Osteocyte (in vitro differentiated cells): ENCODE results near the gene LAMC2. TPM values are rescaled to one million over a fixed set of nuclear protein-coding genes. Genes with fewer than 3 reads are reported as not detected.
A peak's percentile ranks its signal among the peaks of the same experiment; 100 is the strongest.

Experiments used
- DNase-seq: peaks from one replicate; pipeline ENCODE4 v3.0.0; 2021; ENCODE audit warnings: mixed read lengths; ENCODE audit not compliant: unreplicated experiment; ENCODE audit errors: extremely low spot score
- H3K27ac Mint-ChIP-seq: one replicate; pipeline ENCODE4 v1.8.0; 2021; ENCODE audit warnings: mild to moderate bottlenecking, mixed read lengths; ENCODE audit not compliant: unreplicated experiment
- H3K27me3 Mint-ChIP-seq: one replicate; pipeline ENCODE4 v1.8.0; 2021; ENCODE audit warnings: mixed read lengths; ENCODE audit not compliant: unreplicated experiment
- H3K36me3 Mint-ChIP-seq: one replicate; pipeline ENCODE4 v1.8.0; 2021; ENCODE audit warnings: mixed read lengths; ENCODE audit not compliant: unreplicated experiment
- H3K4me1 Mint-ChIP-seq: one replicate; pipeline ENCODE4 v1.8.0; 2021; ENCODE audit warnings: mixed read lengths; ENCODE audit not compliant: unreplicated experiment
- H3K4me3 Mint-ChIP-seq: one replicate; pipeline ENCODE4 v1.8.0; 2021; ENCODE audit warnings: mild to moderate bottlenecking, moderate library complexity, mixed read lengths; ENCODE audit not compliant: unreplicated experiment
- H3K9me3 Mint-ChIP-seq: one replicate; pipeline ENCODE4 v1.8.0; 2021; ENCODE audit warnings: mixed read lengths; ENCODE audit not compliant: unreplicated experiment
- CTCF ChIP-seq: fragments of 200-600 bp; sonication (generic); IDR thresholded peaks from 2 replicates; pipeline ENCODE4 v1.5.0; 2021; ENCODE audit warnings: antibody characterized with exemption, mild to moderate bottlenecking, moderate library complexity
- total RNA-seq: library from RNA; stranded (reverse); gene quantifications from 2 replicates; pipeline ENCODE4 v1.2.1, GENCODE V29; 2021

Gene LAMC2
- total RNA-seq, 1 donor from 2014 or later, result 3.5 TPM

- Mint-ChIP-seq H3K27ac (no peak overlapping the region), H3K9me3 (no peaks in the 10 kb centered on the region), H3K36me3 (no peaks in the 10 kb centered on the region), H3K27me3 (no peaks in the 10 kb centered on the region), H3K4me3 (no peak overlapping the region), H3K4me1 (no peaks in the 10 kb centered on the region)
- no peak for TF ChIP-seq CTCF
- peak; percentile 59 for DNase-seq
These were observed 33.0 kb downstream of the LAMC2 start for GRCh38 chr1:183218971-183219615.

GRCh38 chr1:183219616-183220009 lies 33.5 kb downstream of the LAMC2 start:
- H3K4me1 Mint-ChIP-seq, result no peaks in the 10 kb centered on the region
- H3K27me3 Mint-ChIP-seq, result no peaks in the 10 kb centered on the region
- DNase-seq, result no peak
- H3K4me3 Mint-ChIP-seq, result no peak overlapping the region
- no peak for TF ChIP-seq CTCF
- no peaks in the 10 kb centered on the region for H3K9me3 Mint-ChIP-seq
- no peaks in the 10 kb centered on the region for H3K36me3 Mint-ChIP-seq
- H3K27ac Mint-ChIP-seq, result no peak overlapping the region

GRCh38 chr1:183222909-183223308 lies 36.8 kb downstream of the LAMC2 start:
- no peaks in the 10 kb centered on the region for H3K4me1 Mint-ChIP-seq
- no peaks in the 10 kb centered on the region for H3K9me3 Mint-ChIP-seq
- no peak overlapping the region for H3K27ac Mint-ChIP-seq
- TF ChIP-seq CTCF, result no peak
- no peak overlapping the region for H3K4me3 Mint-ChIP-seq
- no peaks in the 10 kb centered on the region for H3K27me3 Mint-ChIP-seq
- DNase-seq, result no peak
- H3K36me3 Mint-ChIP-seq, result no peaks in the 10 kb centered on the region

GRCh38 chr1:183223467-183223866 lies 37.4 kb downstream of the LAMC2 start:
- H3K27me3 Mint-ChIP-seq, result no peaks in the 10 kb centered on the region
- no peaks in the 10 kb centered on the region for H3K4me1 Mint-ChIP-seq
- no peak for TF ChIP-seq CTCF
- no peak overlapping the region for H3K4me3 Mint-ChIP-seq
- DNase-seq, result no peak
- H3K36me3 Mint-ChIP-seq, result no peaks in the 10 kb centered on the region
- no peak overlapping the region for H3K27ac Mint-ChIP-seq
- H3K9me3 Mint-ChIP-seq, result no peaks in the 10 kb centered on the region

- no peak for TF ChIP-seq CTCF
- H3K4me1 Mint-ChIP-seq, result peaks cover 14% of the 10 kb centered on the region
- H3K36me3 Mint-ChIP-seq, result no peaks in the 10 kb centered on the region
- peak; percentile 30 for DNase-seq
- H3K27ac Mint-ChIP-seq, result no peak overlapping the region
- H3K4me3 Mint-ChIP-seq, result no peak overlapping the region
- H3K9me3 Mint-ChIP-seq, result no peaks in the 10 kb centered on the region
- no peaks in the 10 kb centered on the region for H3K27me3 Mint-ChIP-seq
These were observed 40.3 kb downstream of the LAMC2 start for GRCh38 chr1:183226361-183226760.
